GM18520 (cell line): ENCODE measurements around the gene PRKCSH.

Source experiments
- ATAC-seq: cut with Tn5 transposase; IDR thresholded peaks from one replicate; pipeline ENCODE4 v1.9.1; 2021; ENCODE audit not compliant: unreplicated experiment

Gene PRKCSH

GRCh38 chr19:11499220-11499726, 63.8 kb downstream of the PRKCSH start:
- ATAC-seq: no peak

GRCh38 chr19:11499890-11500420, 64.5 kb downstream of the PRKCSH start:
- no peak for ATAC-seq
